ENCODE data around the gene HS3ST5. TPM values are rescaled to one million over a fixed set of nuclear protein-coding genes. Genes with fewer than 3 reads are reported as not detected.

The HS3ST5 gene
- total RNA-seq, 3 donors from 2014 or later, result not detected

DNA sequence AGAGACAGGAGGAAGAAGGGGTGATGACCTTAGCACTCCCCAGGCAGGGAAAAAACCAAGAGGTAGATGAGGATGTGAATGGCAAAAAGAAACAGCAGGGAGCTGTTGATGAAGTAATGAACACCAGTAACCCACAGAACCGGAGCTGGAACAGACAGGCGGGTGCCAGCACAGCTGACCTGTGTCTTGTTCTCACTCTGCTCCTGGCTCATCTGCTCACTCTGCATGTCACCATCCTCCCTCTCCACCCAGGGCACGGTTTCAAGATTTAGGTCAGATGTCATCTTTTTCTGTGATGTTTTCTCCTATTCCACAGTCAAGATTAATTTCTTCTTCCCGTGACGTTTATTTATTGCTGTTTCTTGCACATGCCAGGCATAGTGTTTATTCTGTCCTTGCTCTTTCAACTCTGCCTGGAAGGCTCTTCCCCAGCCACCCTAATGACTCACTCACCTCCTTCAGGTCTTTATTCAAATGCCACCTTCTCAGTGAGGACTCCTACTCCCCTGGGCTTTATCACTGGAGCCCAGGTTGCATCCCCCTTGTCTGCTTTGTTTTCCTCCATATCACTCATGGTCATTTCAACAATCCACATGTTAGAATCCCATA is 207.4 kb downstream of the HS3ST5 start:
- intact Hi-C loops (cut with DNase I; ENCODE audit: low total_unique reads), result no loop called here
- no peak for DNase-seq (ENCODE audit: low spot score in 2 of 2)
- TF ChIP-seq, protein P1, sequence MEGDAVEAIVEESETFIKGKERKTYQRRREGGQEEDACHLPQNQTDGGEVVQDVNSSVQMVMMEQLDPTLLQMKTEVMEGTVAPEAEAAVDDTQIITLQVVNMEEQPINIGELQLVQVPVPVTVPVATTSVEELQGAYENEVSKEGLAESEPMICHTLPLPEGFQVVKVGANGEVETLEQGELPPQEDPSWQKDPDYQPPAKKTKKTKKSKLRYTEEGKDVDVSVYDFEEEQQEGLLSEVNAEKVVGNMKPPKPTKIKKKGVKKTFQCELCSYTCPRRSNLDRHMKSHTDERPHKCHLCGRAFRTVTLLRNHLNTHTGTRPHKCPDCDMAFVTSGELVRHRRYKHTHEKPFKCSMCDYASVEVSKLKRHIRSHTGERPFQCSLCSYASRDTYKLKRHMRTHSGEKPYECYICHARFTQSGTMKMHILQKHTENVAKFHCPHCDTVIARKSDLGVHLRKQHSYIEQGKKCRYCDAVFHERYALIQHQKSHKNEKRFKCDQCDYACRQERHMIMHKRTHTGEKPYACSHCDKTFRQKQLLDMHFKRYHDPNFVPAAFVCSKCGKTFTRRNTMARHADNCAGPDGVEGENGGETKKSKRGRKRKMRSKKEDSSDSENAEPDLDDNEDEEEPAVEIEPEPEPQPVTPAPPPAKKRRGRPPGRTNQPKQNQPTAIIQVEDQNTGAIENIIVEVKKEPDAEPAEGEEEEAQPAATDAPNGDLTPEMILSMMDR (IDR thresholded peaks at IDR 0.05), result no peak

GRCh38 chr6:114133816-114134215 is 209.0 kb downstream of the HS3ST5 start:
- Histone ChIP-seq H3K27ac (no peak overlapping the region), H3K9me3 (no peaks in the 10 kb centered on the region), H3K4me3 (no peak overlapping the region), H3K27me3 (no peaks in the 10 kb centered on the region), H3K36me3 (no peaks in the 10 kb centered on the region), H3K4me1 (no peaks in the 10 kb centered on the region)
- intact Hi-C loops (cut with DNase I; ENCODE audit: low total_unique reads), result no loop called here
- TF ChIP-seq POLR2AphosphoS5 (IDR thresholded peaks at IDR 0.05), result no peak
- TF ChIP-seq, protein P1 (IDR thresholded peaks at IDR 0.05), result no peak
- TF ChIP-seq POLR2A (IDR thresholded peaks at IDR 0.05), result no peak
- no peak for DNase-seq (ENCODE audit: low spot score in 2 of 2)

More for the DNA sequence above, 207.4 kb downstream of the HS3ST5 start:
- H3K27me3 ChIP-seq, result no peaks in the 10 kb centered on the region
- no peaks in the 10 kb centered on the region for H3K36me3 ChIP-seq
- H3K4me1 ChIP-seq, result no peaks in the 10 kb centered on the region
- no peak overlapping the region for H3K4me3 ChIP-seq
- no peak overlapping the region for H3K27ac ChIP-seq
- no peaks in the 10 kb centered on the region for H3K9me3 ChIP-seq

DNA sequence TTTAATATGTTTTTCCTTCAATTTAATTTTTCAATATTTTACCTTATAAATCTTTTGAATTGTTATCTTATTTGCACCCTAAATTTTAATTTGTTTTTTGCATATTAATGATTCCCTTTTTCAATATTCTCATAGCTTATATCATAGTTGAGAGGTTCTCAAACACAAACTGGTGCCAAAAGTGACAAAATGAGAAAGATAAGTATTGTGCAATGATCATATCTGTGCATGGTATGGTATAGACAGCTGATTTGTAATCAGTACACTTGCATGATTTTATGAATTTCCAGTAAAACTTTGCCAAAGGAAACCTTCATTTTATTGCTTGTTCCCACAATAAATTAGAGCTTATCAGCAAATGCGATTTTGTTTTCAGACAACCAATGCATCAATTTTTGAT is 210.9 kb downstream of the HS3ST5 start:
- H3K27me3 ChIP-seq, result no peaks in the 10 kb centered on the region
- no peak overlapping the region for H3K27ac ChIP-seq
- H3K4me3 ChIP-seq, result no peak overlapping the region
- TF ChIP-seq, protein P1 (IDR thresholded peaks at IDR 0.05), result no peak
- TF ChIP-seq POLR2AphosphoS5 (IDR thresholded peaks at IDR 0.05) (no peak), POLR2A (IDR thresholded peaks at IDR 0.05) (no peak)
- no peak for DNase-seq (ENCODE audit: low spot score in 2 of 2)
- H3K36me3 ChIP-seq, result no peaks in the 10 kb centered on the region
- H3K9me3 ChIP-seq, result no peaks in the 10 kb centered on the region
- intact Hi-C loops (cut with DNase I; ENCODE audit: low total_unique reads), result no loop called here
- no peaks in the 10 kb centered on the region for H3K4me1 ChIP-seq

GRCh38 chr6:114125576-114125975 is 217.2 kb downstream of the HS3ST5 start:
- Histone ChIP-seq H3K27me3 (no peaks in the 10 kb centered on the region), H3K36me3 (no peaks in the 10 kb centered on the region), H3K4me1 (no peaks in the 10 kb centered on the region), H3K4me3 (no peak overlapping the region), H3K9me3 (no peaks in the 10 kb centered on the region), H3K27ac (no peak overlapping the region)
- intact Hi-C loops (cut with DNase I; ENCODE audit: low total_unique reads), result no loop called here
- DNase-seq (ENCODE audit: low spot score in 2 of 2), result no peak
- TF ChIP-seq, protein P1 (IDR thresholded peaks at IDR 0.05), result no peak
- TF ChIP-seq POLR2A (IDR thresholded peaks at IDR 0.05) (no peak), POLR2AphosphoS5 (IDR thresholded peaks at IDR 0.05) (no peak)

- no peak for TF ChIP-seq POLR2A (IDR thresholded peaks at IDR 0.05)
- TF ChIP-seq, protein P1 (IDR thresholded peaks at IDR 0.05), result no peak
- no peak for TF ChIP-seq POLR2AphosphoS5 (IDR thresholded peaks at IDR 0.05)
- intact Hi-C loops (cut with DNase I; ENCODE audit: low total_unique reads), result no loop called here
- no peaks in the 10 kb centered on the region for H3K27me3 ChIP-seq
- H3K4me3 ChIP-seq, result no peak overlapping the region
- H3K9me3 ChIP-seq, result no peaks in the 10 kb centered on the region
- no peak overlapping the region for H3K27ac ChIP-seq
- no peak for DNase-seq (ENCODE audit: low spot score in 2 of 2)
- H3K36me3 ChIP-seq, result no peaks in the 10 kb centered on the region
- H3K4me1 ChIP-seq, result no peaks in the 10 kb centered on the region
These were observed 220.7 kb downstream of the HS3ST5 start for GRCh38 chr6:114121913-114122662.

All from breast epithelium (tissue), 4 donors.